ENCODE measurements around the gene PHF24. TPM values are rescaled to one million over a fixed set of nuclear protein-coding genes. Genes with fewer than 3 reads are reported as not detected.

PHF24 gene
- total RNA-seq, 1 experiment from 2014 or later, result 0.47 TPM

- Histone ChIP-seq H3K9me3 (ENCODE audit: control insufficient read depth in 1 of 2, insufficient read depth in 1 of 2, low read depth in 1 of 2, low read length in 2 of 2) (no peaks in the 10 kb centered on the region), H3K9me2 (ENCODE audit: insufficient read depth) (no peaks in the 10 kb centered on the region), H4K20me1 (ENCODE audit: insufficient read depth) (no peaks in the 10 kb centered on the region), H3K9ac (ENCODE audit: low read length) (no peak overlapping the region), H3K27me3 (ENCODE audit: insufficient read depth, low read length) (peaks cover 87% of the 10 kb centered on the region), H3K36me3 (ENCODE audit: control insufficient read depth in 1 of 2, insufficient read depth in 2 of 2, low read length in 2 of 2) (no peaks in the 10 kb centered on the region), H3K4me3 (replicated peaks in 1 of 2; ENCODE audit: low read depth in 1 of 2, low read length in 2 of 2) (no peak overlapping the region), H3K4me1 (ENCODE audit: control insufficient read depth in 1 of 2, insufficient read depth in 2 of 2, low read length in 2 of 2) (no peaks in the 10 kb centered on the region), H3K27ac (ENCODE audit: low read depth, low read length) (no peak overlapping the region), H2AFZ (ENCODE audit: low read depth, low read length, poor library complexity, severe bottlenecking) (no peak overlapping the region), H3K4me2 (ENCODE audit: low read length) (no peak overlapping the region), H3K79me2 (ENCODE audit: insufficient read depth, low read length) (no peaks in the 10 kb centered on the region)
- ATAC-seq (no peak), DNase-seq (ENCODE audit: low read depth, low spot score) (no peak)
- no peak for TF ChIP-seq EZH2 (IDR thresholded peaks at IDR 0.05)
- no peak for TF ChIP-seq ELF1 (IDR thresholded peaks at IDR 0.05; ENCODE audit: borderline replicate concordance, low read depth)
- TF ChIP-seq RAD21 (IDR thresholded peaks at IDR 0.05; ENCODE audit: low read depth), result no peak
- TF ChIP-seq YY1 (IDR thresholded peaks at IDR 0.05; ENCODE audit: extremely low read depth, insufficient replicate concordance, low read depth, low read length), result no peak
- TF ChIP-seq POLR2AphosphoS5 (IDR thresholded peaks at IDR 0.05; ENCODE audit: low read depth, low read length), result no peak
- TF ChIP-seq EZH2phosphoT487 (IDR thresholded peaks at IDR 0.05; ENCODE audit: borderline replicate concordance), result no peak
- no peak for TF ChIP-seq ZNF274 (IDR thresholded peaks at IDR 0.05; ENCODE audit: low read depth, low read length)
- intact Hi-C loops (cut with micrococcal nuclease), result no loop called here
- CTCF ChIA-PET, result no interaction called here
- POLR2A ChIA-PET, result no interaction called here
- BruUV-seq (replicated peaks), result no TSS peak
- RAD21 ChIA-PET (ENCODE audit: low non-redundant PET in 1 of 2, low total read pairs in 2 of 2, uncharacterized antibody in 2 of 2, unreplicated experiment in 2 of 2), result no interaction called here
These were observed 6.4 kb downstream of the PHF24 start for GRCh38 chr9:34964458-34964857.

GRCh38 chr9:34971146-34971811 is 13.2 kb downstream of the PHF24 start:
- TF ChIP-seq EGR1 (IDR thresholded peaks at IDR 0.05; ENCODE audit: low read depth) (no peak), ZNF274 (IDR thresholded peaks at IDR 0.05; ENCODE audit: low read depth, low read length) (no peak), FOSL1 (IDR thresholded peaks at IDR 0.05; ENCODE audit: low read depth) (no peak), ZFX (IDR thresholded peaks at IDR 0.05) (no peak)

More at GRCh38 chr9:34971146-34971811, 13.2 kb downstream of the PHF24 start:
- Histone ChIP-seq H3K4me3 (replicated peaks in 1 of 2; ENCODE audit: low read depth in 1 of 2, low read length in 2 of 2) (no peak overlapping the region), H3K36me3 (ENCODE audit: control insufficient read depth in 1 of 2, insufficient read depth in 2 of 2, low read length in 2 of 2) (no peaks in the 10 kb centered on the region), H3K9me2 (ENCODE audit: insufficient read depth) (no peaks in the 10 kb centered on the region), H3K4me1 (ENCODE audit: control insufficient read depth in 1 of 2, insufficient read depth in 2 of 2, low read length in 2 of 2) (no peaks in the 10 kb centered on the region), H3K4me2 (ENCODE audit: low read length) (no peak overlapping the region), H3K9me3 (ENCODE audit: control insufficient read depth in 1 of 2, insufficient read depth in 1 of 2, low read depth in 1 of 2, low read length in 2 of 2) (no peaks in the 10 kb centered on the region), H3K27ac (ENCODE audit: low read depth, low read length) (no peak overlapping the region), H3K27me3 (ENCODE audit: insufficient read depth, low read length) (peaks cover 39% of the 10 kb centered on the region), H3K9ac (ENCODE audit: low read length) (no peak overlapping the region), H3K79me2 (ENCODE audit: insufficient read depth, low read length) (no peaks in the 10 kb centered on the region), H2AFZ (ENCODE audit: low read depth, low read length, poor library complexity, severe bottlenecking) (no peak overlapping the region), H4K20me1 (ENCODE audit: insufficient read depth) (no peaks in the 10 kb centered on the region)
- intact Hi-C loops (cut with micrococcal nuclease), result no loop called here
- no peak for DNase-seq (ENCODE audit: low read depth, low spot score)
- no TSS peak for BruUV-seq (replicated peaks)
- POLR2A ChIA-PET, result no interaction called here
- ATAC-seq, result no peak
- RAD21 ChIA-PET (ENCODE audit: low non-redundant PET in 1 of 2, low total read pairs in 2 of 2, uncharacterized antibody in 2 of 2, unreplicated experiment in 2 of 2), result no interaction called here
- CTCF ChIA-PET, result no interaction called here
